ENCODE results near the gene FGFR3. TPM values are rescaled to one million over a fixed set of nuclear protein-coding genes. Genes with fewer than 3 reads are reported as not detected.

The FGFR3 gene
- total and polyA plus RNA-seq, 11 donors, result 1.1 to 4.6 (median 2.3) TPM

DNA sequence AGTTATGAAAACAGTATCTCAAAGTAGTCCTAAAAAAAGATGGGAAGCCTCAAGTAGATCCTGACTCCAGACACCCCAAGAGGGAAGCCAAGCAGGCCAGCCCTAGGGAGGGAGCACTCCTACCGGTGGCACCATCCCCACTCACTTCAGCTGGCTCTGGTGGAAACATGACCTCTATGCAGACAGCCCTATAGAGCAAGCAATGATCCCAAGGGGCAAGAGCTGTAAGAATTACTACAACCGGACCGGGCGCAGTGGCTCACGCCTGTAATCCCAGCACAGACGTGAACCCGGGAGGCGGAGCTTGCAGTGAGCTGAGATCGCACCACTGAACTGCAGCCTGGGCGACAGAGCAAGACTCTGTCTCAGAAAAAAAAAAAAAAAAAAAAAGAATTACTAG is 57.2 kb downstream of the FGFR3 start:
- DNase-seq (no peak), ATAC-seq (no peak)
- intact Hi-C loops (cut with DNase I), result loop anchor here in 1 of 10 donors (10.0 kb wide), 1 partner anchor 55 kb away; the partner anchor contains the start of gene FGFR3
- no peaks in the 10 kb centered on the region for H3K9me3 ChIP-seq
- H3K4me1 ChIP-seq, result peaks cover 0 to 45% (median 16%) of the 10 kb centered on the region in 12 donors
- no peak overlapping the region for H3K27ac ChIP-seq
- H3K27me3 ChIP-seq, result no peaks in the 10 kb centered on the region
- 74 to 80% (median 76%) methylated on average over 10 of the region's 10 CpGs for whole genome bisulfite sequencing, 4 donors
- H3K4me3 ChIP-seq, result no peak overlapping the region
- TF ChIP-seq, protein P1, sequence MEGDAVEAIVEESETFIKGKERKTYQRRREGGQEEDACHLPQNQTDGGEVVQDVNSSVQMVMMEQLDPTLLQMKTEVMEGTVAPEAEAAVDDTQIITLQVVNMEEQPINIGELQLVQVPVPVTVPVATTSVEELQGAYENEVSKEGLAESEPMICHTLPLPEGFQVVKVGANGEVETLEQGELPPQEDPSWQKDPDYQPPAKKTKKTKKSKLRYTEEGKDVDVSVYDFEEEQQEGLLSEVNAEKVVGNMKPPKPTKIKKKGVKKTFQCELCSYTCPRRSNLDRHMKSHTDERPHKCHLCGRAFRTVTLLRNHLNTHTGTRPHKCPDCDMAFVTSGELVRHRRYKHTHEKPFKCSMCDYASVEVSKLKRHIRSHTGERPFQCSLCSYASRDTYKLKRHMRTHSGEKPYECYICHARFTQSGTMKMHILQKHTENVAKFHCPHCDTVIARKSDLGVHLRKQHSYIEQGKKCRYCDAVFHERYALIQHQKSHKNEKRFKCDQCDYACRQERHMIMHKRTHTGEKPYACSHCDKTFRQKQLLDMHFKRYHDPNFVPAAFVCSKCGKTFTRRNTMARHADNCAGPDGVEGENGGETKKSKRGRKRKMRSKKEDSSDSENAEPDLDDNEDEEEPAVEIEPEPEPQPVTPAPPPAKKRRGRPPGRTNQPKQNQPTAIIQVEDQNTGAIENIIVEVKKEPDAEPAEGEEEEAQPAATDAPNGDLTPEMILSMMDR (IDR thresholded peaks at IDR 0.05), result no peak
- peaks cover 0 to 36% (median 20%) of the 10 kb centered on the region in 9 donors for H3K36me3 ChIP-seq

- DNase-seq, result no peak
- intact Hi-C loops (cut with DNase I), result loop anchor here in 1 of 10 donors (10.0 kb wide), 1 partner anchor 56 kb away; the partner anchor contains the start of gene FGFR3
Measured at GRCh38 chr4:1851160-1851559, 58.1 kb downstream of the FGFR3 start.

GRCh38 chr4:1851575-1852410 is 58.7 kb downstream of the FGFR3 start:
- Histone ChIP-seq H3K27me3 (no peaks in the 10 kb centered on the region), H3K36me3 (peaks cover 0 to 21% (median 10%) of the 10 kb centered on the region in 9 donors), H3K4me1 (peaks cover 0 to 51% (median 19%) of the 10 kb centered on the region in 12 donors), H3K4me3 (peak overlapping the region in 1 of 12 donors; percentile 21), H3K27ac (peak overlapping the region in 9 of 12 donors; percentile 2 to 65 (median 55)), H3K9me3 (no peaks in the 10 kb centered on the region)
- DNase-seq (peak in 4 of 5 donors; percentile 44 to 80 (median 62)), ATAC-seq (peak; percentile 17 to 52 (median 21))
- no peak for TF ChIP-seq POLR2A (IDR thresholded peaks at IDR 0.05)
- TF ChIP-seq, protein P1 (IDR thresholded peaks at IDR 0.05), result no peak
- WGBS, 4 donors, result 67 to 76% (median 73%) methylated on average over 15 to 16 of the region's 16 CpGs
- intact Hi-C loops (cut with DNase I), result loop anchor here in 1 of 10 donors (10.0 kb wide), 1 partner anchor 57 kb away; the partner anchor contains the start of gene FGFR3

More at GRCh38 chr4:1851160-1851559, 58.1 kb downstream of the FGFR3 start:
- Histone ChIP-seq H3K9me3 (no peaks in the 10 kb centered on the region), H3K4me1 (peaks cover 0 to 48% (median 18%) of the 10 kb centered on the region in 12 donors), H3K27ac (peak overlapping the region in 9 of 12 donors; percentile 2 to 65 (median 55)), H3K27me3 (no peaks in the 10 kb centered on the region), H3K36me3 (peaks cover 0 to 27% (median 14%) of the 10 kb centered on the region in 9 donors), H3K4me3 (peak overlapping the region in 1 of 12 donors; percentile 21)
- WGBS, 4 donors, result 46 to 65% (median 53%) methylated on average over 10 to 11 of the region's 11 CpGs
- no peak for TF ChIP-seq POLR2A (IDR thresholded peaks at IDR 0.05)
- TF ChIP-seq, protein P1 (IDR thresholded peaks at IDR 0.05), result no peak
- ATAC-seq, result peak in 1 of 4 donors; percentile 24

Data from heart left ventricle (tissue), 16 donors.